NB4 (cell line): Measurements from ENCODE around the gene CRELD2.
A peak's percentile ranks its signal among the peaks of the same experiment; 100 is the strongest.

Source experiments
- DNase-seq: peaks from one replicate; pipeline ENCODE4 v3.0.0; 2010; ENCODE audit warnings: low read depth
- H3K4me3 ChIP-seq: one replicate; pipeline ENCODE4 v1.5.1; 2011; ENCODE audit warnings: mild to moderate bottlenecking, low read depth, low read length, moderate library complexity
- MYC ChIP-seq: IDR thresholded peaks from 2 replicates; pipeline ENCODE4 v1.6.1; 2011; ENCODE audit warnings: low read depth, low read length
- POLR2A ChIP-seq: IDR thresholded peaks from 2 replicates; pipeline ENCODE4 v1.6.1; 2011; ENCODE audit warnings: mild to moderate bottlenecking; ENCODE audit not compliant: insufficient read length; ENCODE audit errors: extremely low read depth
- TF ChIP-seq, protein P1 (sequence below): IDR thresholded peaks from 2 replicates; pipeline ENCODE4 v1.6.1; 2011; ENCODE audit warnings: low read depth, low read length
- TF ChIP-seq, protein P2 (sequence below): IDR thresholded peaks from one replicate; pipeline ENCODE4 v1.5.1; 2012; ENCODE audit warnings: low read depth, low read length

Gene CRELD2

DNA sequence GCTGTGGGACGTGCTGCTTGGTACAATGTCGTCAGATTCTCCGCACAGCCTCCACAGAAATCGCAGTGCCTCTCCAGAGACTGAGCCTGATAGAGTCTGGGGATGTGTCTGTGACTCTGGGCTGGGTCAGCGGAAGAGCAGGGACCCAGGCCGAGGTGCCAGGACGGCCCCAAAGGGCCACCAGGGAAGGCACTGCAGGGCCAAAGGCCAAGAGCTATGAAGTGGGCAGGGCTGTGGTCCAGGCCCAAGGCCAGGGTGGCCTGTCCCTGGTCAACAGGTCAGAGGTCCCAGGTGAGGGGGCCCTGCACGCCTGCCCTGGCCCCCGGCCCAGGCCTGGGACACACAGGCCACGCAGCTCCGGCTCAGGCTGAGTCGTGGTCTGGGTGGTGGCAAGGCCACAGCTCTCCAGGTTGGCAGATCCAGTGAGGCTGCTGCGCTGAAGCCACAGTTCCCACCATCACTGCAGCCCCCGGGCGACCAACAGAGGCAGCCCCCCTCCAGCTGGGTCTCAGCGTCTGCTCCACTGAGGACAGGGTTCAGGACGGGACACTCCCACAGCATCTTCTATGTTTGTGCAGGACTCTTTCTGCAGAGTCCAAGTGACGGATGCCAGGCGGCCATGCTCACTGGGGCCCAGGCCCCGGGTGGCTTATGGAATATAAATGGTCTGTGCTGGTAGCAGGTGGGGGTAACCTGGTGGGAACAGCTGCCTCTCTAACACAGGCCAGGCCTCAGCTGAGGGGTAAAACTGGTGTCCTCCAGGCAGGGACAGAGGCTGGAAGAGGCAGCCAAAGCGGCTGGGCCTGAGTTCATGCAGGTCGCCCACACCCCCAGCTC is 37.4 kb downstream of the CRELD2 start:
- H3K4me3 ChIP-seq, result no peak overlapping the region
- TF ChIP-seq MYC (no peak), POLR2A (no peak)
- TF ChIP-seq, protein P1, sequence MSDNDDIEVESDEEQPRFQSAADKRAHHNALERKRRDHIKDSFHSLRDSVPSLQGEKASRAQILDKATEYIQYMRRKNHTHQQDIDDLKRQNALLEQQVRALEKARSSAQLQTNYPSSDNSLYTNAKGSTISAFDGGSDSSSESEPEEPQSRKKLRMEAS, result no peak
- no peak for DNase-seq

DNA sequence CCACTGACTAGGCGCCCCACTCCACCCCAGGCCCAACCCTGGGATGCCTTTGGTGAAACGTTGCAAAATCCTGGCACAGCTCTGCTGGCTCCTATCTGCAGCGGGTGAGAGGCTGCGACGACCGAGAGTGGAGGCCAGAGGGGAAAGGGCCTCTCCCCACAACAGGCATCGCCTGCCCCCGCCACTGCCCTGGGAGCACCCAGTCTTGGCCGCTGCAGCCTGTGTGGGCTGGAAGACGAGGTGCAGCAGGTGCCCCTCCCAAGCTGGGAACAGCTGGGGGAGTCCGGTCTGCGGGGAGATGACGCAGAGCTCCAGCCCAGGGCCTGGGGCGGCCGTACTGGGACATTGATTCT is 38.0 kb downstream of the CRELD2 start:
- no peak overlapping the region for H3K4me3 ChIP-seq
- DNase-seq, result no peak
- no peak for TF ChIP-seq MYC
- TF ChIP-seq, protein P1, result no peak
- no peak for TF ChIP-seq POLR2A
- TF ChIP-seq, protein P2, sequence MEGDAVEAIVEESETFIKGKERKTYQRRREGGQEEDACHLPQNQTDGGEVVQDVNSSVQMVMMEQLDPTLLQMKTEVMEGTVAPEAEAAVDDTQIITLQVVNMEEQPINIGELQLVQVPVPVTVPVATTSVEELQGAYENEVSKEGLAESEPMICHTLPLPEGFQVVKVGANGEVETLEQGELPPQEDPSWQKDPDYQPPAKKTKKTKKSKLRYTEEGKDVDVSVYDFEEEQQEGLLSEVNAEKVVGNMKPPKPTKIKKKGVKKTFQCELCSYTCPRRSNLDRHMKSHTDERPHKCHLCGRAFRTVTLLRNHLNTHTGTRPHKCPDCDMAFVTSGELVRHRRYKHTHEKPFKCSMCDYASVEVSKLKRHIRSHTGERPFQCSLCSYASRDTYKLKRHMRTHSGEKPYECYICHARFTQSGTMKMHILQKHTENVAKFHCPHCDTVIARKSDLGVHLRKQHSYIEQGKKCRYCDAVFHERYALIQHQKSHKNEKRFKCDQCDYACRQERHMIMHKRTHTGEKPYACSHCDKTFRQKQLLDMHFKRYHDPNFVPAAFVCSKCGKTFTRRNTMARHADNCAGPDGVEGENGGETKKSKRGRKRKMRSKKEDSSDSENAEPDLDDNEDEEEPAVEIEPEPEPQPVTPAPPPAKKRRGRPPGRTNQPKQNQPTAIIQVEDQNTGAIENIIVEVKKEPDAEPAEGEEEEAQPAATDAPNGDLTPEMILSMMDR, result no peak

DNA sequence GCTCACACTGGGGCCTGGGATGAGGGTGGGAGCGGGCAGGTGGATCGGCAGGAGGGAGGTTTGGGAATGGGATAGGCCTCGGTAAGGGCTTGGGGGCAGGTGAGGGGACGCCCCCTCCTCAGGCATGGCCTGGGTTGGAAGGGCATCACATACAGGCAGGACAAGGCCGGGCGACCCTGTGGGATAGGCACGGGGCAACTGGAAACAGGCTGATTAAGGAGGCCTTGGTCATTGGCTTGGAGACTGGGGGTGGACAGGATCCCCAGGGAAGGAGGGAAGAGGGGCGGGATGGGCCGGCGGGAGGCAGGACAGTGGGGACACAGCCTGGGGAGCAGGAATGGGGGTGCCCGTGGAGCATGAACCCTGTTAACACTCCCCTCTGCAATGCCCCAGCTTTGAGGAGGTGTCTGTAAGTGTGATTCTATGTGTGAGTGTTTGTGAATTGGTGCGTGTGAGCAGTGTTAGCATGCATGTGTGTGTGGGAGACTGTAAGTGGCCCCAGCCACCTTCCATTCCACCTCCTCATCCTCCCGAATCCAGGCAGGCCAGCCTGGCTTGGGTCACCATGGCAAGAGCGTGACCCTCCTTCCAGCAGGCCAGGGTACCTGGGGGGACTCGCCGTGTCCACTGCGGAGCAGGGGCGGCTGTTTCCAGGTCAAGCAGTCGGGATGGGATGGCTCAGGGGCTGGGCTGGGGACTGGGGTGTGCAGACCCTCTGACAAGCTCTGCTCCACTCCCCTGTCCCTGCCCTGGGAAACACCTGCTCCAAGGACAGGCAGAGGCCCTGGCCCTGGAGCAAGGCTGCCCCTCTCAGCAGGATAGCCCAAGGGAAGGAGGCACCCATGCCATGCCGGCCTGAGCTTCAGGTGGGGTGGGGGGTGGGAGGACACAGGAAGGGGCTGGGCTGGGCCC is 38.7 kb downstream of the CRELD2 start:
- H3K4me3 ChIP-seq, result no peak overlapping the region
- TF ChIP-seq, protein P1, result no peak
- TF ChIP-seq, protein P2, result no peak
- no peak for TF ChIP-seq MYC
- TF ChIP-seq POLR2A, result no peak
- no peak for DNase-seq

DNA sequence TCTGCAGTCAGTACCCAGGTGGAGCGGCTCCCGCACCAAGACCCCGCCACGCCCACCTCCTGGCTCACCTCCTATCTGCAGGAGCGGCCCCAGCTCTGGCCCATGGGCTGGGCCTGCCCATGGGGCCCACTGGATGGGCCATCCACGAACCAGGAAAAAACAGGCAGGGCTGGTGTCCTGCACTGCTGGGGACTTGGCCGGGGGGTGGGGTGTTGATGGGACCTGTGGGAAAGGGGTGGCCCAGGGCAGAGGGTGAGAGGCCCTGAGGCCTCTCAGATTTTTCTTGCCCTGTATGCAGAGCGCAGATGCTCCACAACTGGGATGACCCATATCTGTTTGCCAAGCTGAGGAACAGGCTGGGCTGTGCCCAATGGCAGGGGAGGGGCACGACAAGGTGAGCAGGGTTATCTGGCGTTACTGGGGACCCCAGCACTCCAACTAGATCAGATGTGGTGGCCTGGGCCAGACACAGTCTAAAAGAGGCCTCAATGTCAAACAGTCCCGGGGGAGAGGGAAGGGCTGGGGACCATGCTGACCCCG is 39.5 kb downstream of the CRELD2 start:
- no peak for DNase-seq
- TF ChIP-seq, protein P2, result no peak
- no peak for TF ChIP-seq POLR2A
- TF ChIP-seq, protein P1, result no peak
- TF ChIP-seq MYC, result no peak
- H3K4me3 ChIP-seq, result no peak overlapping the region

DNA sequence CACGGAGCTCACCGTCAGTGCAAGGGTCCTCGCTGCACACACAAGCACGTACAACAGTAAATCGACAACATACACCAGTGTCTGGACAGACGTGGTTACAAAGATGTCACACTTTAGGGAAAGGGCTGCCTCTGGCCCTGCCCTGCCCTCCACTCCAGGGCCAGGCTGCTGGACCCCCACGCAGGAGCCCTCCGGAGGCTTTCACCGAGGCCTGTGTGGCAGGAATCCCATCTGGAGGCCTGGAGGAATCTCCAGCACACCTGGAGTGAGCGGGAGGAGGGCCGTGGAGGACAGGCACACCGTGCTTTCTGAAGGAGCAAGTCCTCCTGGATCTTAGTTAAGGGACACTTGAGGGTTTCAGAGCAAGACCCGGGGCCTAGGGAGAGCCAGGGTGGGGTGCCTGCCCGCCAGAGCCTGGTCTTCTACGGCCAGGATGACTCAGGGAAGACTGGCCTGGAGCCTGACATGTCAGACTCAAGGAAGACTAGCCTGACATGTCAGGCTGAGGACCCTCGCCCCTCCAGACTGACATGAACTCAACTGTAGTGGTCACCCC is 40.0 kb downstream of the CRELD2 start:
- H3K4me3 ChIP-seq, result no peak overlapping the region
- TF ChIP-seq POLR2A, result no peak
- DNase-seq, result no peak

DNA sequence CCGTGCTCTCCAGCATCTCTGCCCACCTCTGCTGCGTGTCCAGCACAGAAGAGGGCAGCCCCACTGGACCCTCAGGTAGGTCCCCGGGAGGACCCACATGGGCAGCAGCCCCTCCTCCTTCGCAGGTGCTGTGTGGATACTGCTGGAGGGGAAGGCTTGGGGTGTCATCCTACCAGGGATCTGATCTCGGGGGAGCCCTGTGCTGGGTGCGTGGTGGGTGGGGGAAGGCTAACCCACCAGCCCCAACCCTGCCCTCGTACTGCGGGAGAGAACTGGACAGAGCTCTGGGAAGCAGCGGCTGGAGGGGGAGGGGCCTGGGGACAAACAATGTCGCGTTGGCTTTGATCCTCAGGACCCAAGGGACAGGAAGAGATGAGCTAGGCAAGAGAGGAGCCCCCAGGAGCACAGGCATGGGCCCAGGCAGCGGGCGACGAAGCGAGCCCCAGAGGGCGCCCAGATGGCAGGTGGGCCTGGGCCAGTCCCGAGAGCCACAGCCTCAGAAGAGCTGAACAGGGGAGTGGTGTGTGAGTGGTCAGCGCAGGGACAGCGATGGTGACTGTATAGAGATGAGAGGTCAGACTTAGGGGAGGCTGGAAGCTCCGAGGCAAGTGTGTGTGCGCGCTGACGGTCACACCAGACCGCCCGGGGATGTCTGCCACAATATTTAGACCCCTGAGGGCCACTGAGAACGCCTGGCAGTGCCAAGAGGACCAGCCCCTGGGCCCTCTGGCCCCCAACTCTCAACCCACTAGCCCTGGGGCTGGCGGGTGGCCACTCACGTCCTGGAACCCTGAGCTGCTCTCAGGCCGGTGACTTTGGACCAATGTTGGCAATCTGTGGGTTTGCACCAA is 40.7 kb downstream of the CRELD2 start:
- no peak for TF ChIP-seq POLR2A
- TF ChIP-seq MYC, result no peak
- TF ChIP-seq, protein P2, result no peak
- TF ChIP-seq, protein P1, result no peak
- no peak for DNase-seq
- H3K4me3 ChIP-seq, result peak overlapping the region; percentile 42
